HUES64 (cell line): ENCODE data around the gene SH3BP4.

ENCODE experiments used
- H3K27ac ChIP-seq: 2 replicates; pipeline ENCODE4 v1.7.0; 2013; ENCODE audit warnings: low read depth, low read length, inconsistent platforms
- H3K27me3 ChIP-seq: 2 replicates; pipeline ENCODE4 v1.6.1; 2013; ENCODE audit warnings: mild to moderate bottlenecking, low read length; ENCODE audit not compliant: insufficient read depth
- H3K36me3 ChIP-seq: 2 replicates; pipeline ENCODE4 v1.6.1; 2013; ENCODE audit warnings: mild to moderate bottlenecking, low read length; ENCODE audit not compliant: insufficient read depth
- H3K4me1 ChIP-seq: 2 replicates; pipeline ENCODE4 v1.6.1; 2013; ENCODE audit warnings: mild to moderate bottlenecking, low read length, moderate library complexity; ENCODE audit not compliant: insufficient read depth
- H3K4me3 ChIP-seq: 2 replicates; pipeline ENCODE4 v1.5.1; 2013; ENCODE audit warnings: mild to moderate bottlenecking, low read length, moderate library complexity
- H3K9ac ChIP-seq: 2 replicates; pipeline ENCODE4 v1.6.1; 2013; ENCODE audit warnings: mild to moderate bottlenecking, low read depth, low read length
- H3K9me3 ChIP-seq: 2 replicates; pipeline ENCODE4 v1.6.1; 2013; ENCODE audit warnings: low read depth, low read length; ENCODE audit not compliant: insufficient read depth
- WGBS: fragments of 150-250, 120-280 bp; methylation state at CpG from one replicate; pipeline ENCODE4 v1.1.7; 2013; ENCODE audit warnings: missing lambda C conversion rate; 5-methylcytosine and 5-hydroxymethylcytosine counted together

SH3BP4 gene

DNA sequence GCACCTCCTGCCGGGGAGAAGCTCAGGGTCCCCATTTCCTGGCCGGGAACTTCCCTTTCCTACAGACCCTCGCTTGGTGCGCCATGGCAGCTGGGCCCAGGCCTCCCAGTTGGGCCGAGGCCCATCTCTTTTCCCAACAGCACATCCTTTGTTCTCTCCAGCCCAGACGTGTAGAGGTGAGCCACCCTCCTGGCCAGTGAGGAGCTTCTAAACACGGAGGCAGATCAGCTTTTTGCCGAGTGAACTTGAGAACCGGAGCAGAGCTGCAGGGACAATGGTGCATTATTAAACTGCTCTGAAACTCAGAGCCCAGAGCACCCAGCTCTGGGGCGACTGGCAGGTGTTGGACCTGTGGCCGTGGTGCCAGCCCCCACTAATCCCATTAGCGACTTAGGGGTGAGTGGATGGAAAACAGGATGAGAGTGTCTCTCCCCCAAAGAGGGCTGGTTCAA is 25.4 kb downstream of the SH3BP4 start:
- no peaks in the 10 kb centered on the region for H3K27me3 ChIP-seq
- peaks cover 43% of the 10 kb centered on the region for H3K4me1 ChIP-seq
- 88% methylated on average over 12 of the region's 12 CpGs for WGBS
- peaks cover 8% of the 10 kb centered on the region for H3K36me3 ChIP-seq
- no peak overlapping the region for H3K9ac ChIP-seq
- peaks cover 3% of the 10 kb centered on the region; the same call in 1 of the 2 replicates for H3K9me3 ChIP-seq
- no peak overlapping the region for H3K4me3 ChIP-seq
- no peak overlapping the region for H3K27ac ChIP-seq

GRCh38 chr2:234978466-234979203 is 26.8 kb downstream of the SH3BP4 start:
- no peak overlapping the region for H3K9ac ChIP-seq
- H3K4me1 ChIP-seq = peaks cover 47% of the 10 kb centered on the region
- H3K36me3 ChIP-seq = peaks cover 8% of the 10 kb centered on the region
- no peak overlapping the region for H3K27ac ChIP-seq
- H3K4me3 ChIP-seq = no peak overlapping the region
- H3K27me3 ChIP-seq = no peaks in the 10 kb centered on the region
- H3K9me3 ChIP-seq = peaks cover 3% of the 10 kb centered on the region; the same call in 1 of the 2 replicates
- 94% methylated on average over 23 of the region's 23 CpGs for WGBS

GRCh38 chr2:234979204-234980167 is 27.7 kb downstream of the SH3BP4 start:
- peaks cover 3% of the 10 kb centered on the region; the same call in 1 of the 2 replicates for H3K9me3 ChIP-seq
- H3K27me3 ChIP-seq = no peaks in the 10 kb centered on the region
- H3K9ac ChIP-seq = no peak overlapping the region
- no peak overlapping the region for H3K4me3 ChIP-seq
- H3K27ac ChIP-seq = no peak overlapping the region
- peaks cover 50% of the 10 kb centered on the region for H3K4me1 ChIP-seq
- peaks cover 8% of the 10 kb centered on the region for H3K36me3 ChIP-seq
- WGBS = 88% methylated on average over 9 of the region's 9 CpGs

DNA sequence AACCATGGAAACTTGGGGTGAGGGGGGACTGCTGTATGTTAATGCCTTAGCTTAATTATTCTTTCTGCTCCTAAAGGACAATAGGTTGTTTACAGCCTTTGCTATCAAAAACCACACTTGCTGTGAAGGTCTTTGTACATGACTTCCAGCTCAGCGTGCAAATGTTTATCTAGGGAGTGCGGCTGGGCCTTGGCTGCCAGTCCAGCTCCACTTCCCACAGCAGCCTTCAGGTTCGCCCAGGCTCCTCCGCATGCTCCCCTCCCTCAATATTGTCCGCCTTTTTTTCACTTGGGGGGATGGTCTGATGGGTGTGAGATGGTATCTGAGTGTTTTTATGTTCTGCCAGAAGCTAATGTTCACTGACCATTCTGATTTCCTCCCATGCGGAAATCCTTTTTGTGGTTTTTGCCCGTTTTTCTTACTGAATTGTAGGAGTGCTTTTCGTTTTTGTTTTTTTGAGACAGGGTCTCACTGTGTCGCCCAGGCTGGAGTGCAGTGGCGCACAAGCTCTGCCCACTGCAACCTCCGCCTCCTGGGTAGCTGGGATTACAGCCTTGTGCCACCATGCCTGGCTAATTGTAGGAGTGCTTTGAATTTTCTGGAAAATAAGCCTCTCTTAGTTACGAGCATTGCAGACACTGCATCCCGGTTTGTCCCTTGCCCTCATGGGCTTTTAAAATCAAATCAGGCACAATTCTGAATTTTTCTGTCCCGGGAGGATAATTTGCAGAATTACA is 28.8 kb downstream of the SH3BP4 start:
- H3K9me3 ChIP-seq = peaks cover 3% of the 10 kb centered on the region; the same call in 1 of the 2 replicates
- peaks cover 41% of the 10 kb centered on the region for H3K4me1 ChIP-seq
- no peaks in the 10 kb centered on the region for H3K27me3 ChIP-seq
- peak overlapping the region; percentile 66 for H3K9ac ChIP-seq
- no peak overlapping the region for H3K4me3 ChIP-seq
- H3K36me3 ChIP-seq = peaks cover 11% of the 10 kb centered on the region
- 72% methylated on average over 13 of the region's 14 CpGs for WGBS
- peak overlapping the region; percentile 93 for H3K27ac ChIP-seq

- Histone ChIP-seq H3K27me3 (no peaks in the 10 kb centered on the region), H3K9me3 (peaks cover 3% of the 10 kb centered on the region; the same call in 1 of the 2 replicates), H3K4me1 (peaks cover 45% of the 10 kb centered on the region), H3K27ac (peak overlapping the region; percentile 93), H3K9ac (peak overlapping the region; percentile 66), H3K36me3 (peaks cover 13% of the 10 kb centered on the region), H3K4me3 (peak overlapping the region; percentile 38)
- 30% methylated on average over 25 of the region's 26 CpGs for whole genome bisulfite sequencing
These were observed 29.6 kb downstream of the SH3BP4 start for GRCh38 chr2:234981197-234982095.

DNA sequence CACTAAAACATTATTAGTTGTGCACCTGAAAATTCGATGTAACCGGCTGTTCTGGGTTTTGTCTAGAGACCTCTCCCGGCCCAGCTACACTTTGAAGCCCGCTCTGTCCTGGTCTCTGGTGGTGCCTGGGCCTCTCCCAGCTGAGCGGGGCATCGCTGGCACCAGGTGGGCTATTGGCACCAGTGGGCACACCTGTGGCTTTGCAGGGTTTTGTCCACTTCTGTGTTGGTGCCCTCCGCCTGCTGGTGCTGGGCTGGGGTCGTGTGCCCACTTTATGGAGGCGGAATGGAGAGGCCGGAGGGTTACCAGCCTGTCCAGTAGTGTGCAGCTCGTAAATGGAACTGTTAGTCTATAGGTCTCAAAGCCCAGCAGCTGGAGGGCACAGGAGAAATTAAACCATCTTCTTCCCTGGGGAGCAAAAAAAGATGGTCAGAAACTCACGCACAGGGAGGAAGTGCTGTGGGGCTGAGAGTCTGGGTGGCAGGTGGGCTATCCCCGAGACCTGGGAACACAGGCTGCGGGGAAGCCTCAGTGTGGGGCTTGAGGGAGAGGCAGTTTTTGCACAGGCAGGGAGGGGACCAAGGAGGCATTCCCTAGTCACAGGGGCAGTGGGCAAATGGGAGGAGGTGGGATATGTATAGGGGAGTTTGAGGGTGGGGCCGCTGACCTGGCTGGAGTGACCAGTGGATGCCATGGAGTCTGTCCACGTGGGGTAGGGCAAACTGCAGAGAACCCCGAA is 30.4 kb downstream of the SH3BP4 start:
- H3K27ac ChIP-seq = peak overlapping the region; percentile 93
- H3K27me3 ChIP-seq = no peaks in the 10 kb centered on the region
- H3K4me1 ChIP-seq = peaks cover 45% of the 10 kb centered on the region
- H3K9ac ChIP-seq = peak overlapping the region; percentile 66; the same call in 1 of the 2 replicates
- H3K9me3 ChIP-seq = peaks cover 3% of the 10 kb centered on the region; the same call in 1 of the 2 replicates
- WGBS = 87% methylated on average over 17 of the region's 17 CpGs
- H3K36me3 ChIP-seq = peaks cover 13% of the 10 kb centered on the region
- H3K4me3 ChIP-seq = no peak overlapping the region; the same call in 1 of the 2 replicates

DNA sequence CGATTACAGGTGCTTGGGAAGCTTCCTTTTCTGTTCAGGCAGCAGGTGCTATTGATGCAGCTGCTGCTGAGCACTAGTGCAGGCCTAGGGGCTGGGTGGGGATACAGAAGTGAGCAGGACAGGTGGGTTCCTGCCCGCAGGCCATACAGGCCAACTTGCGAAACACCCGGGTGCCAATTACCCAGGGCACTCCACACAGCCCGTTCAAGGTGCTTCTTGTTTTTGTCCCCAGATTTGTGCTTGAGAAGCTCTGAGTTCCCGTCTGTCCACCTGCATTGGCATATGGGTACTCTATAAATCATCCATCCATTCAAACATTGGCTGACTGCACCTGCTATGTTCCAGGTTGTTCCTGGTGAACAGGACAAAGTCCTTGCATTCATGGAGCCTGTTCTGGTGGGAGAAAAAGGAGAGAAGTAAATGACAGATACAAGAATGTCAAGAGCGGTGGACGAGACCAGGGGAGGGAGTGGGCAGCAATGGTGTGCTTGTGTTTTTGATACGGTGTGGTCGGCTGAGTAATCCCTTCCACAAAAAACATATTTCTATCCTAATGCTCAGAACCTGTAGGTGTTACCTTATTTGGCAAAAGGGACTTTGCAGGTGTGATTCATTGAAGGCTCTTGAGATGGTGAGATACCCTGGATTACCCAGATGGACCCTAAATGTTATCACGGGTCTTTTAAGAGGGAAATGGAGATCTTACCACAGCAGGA is 31.4 kb downstream of the SH3BP4 start:
- Histone ChIP-seq H3K4me3 (no peak overlapping the region), H3K9me3 (peaks cover 3% of the 10 kb centered on the region; the same call in 1 of the 2 replicates), H3K36me3 (peaks cover 13% of the 10 kb centered on the region), H3K9ac (no peak overlapping the region), H3K4me1 (peaks cover 45% of the 10 kb centered on the region), H3K27ac (peak overlapping the region; percentile 22; the same call in 1 of the 2 replicates), H3K27me3 (no peaks in the 10 kb centered on the region)
- 76% methylated on average over 9 of the region's 11 CpGs for WGBS

DNA sequence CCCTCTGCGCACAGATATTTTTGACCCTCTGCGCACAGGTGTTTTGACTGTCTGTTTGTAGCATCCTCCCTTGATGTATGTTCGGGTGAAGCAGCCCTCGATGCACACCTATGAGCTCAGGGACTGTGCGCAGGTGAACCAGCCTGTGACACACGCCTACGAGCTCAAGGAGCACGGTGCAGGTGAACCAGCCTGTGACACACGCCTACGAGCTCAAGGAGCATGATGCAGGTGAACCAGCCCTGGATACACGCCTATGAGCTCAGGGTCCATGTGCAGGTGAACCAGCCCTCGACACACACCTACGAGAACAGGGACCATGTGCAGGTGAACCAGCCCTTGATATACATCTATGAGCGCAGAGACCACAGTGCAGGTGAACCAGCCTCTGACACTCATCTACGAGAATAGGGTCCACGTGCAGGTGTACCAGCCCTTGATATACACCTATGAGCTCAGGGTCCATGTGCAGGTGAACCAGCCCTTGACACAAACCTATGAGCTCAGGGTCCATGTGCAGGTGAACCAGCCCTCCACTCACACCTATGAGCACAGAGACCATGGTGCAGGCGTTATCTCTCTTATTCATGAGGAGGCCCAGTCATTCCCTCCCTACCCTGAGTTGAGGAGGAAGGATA is 33.9 kb downstream of the SH3BP4 start:
- H3K4me1 ChIP-seq = peaks cover 38% of the 10 kb centered on the region
- H3K9ac ChIP-seq = no peak overlapping the region
- peaks cover 6% of the 10 kb centered on the region; the same call in 1 of the 2 replicates for H3K36me3 ChIP-seq
- H3K4me3 ChIP-seq = no peak overlapping the region
- H3K9me3 ChIP-seq = no peaks in the 10 kb centered on the region
- H3K27me3 ChIP-seq = no peaks in the 10 kb centered on the region
- no peak overlapping the region for H3K27ac ChIP-seq
- WGBS = 95% methylated on average over 17 of the region's 17 CpGs

GRCh38 chr2:234986390-234986789 is 34.6 kb downstream of the SH3BP4 start:
- Histone ChIP-seq H3K4me1 (peaks cover 32% of the 10 kb centered on the region), H3K9me3 (no peaks in the 10 kb centered on the region)
- 81% methylated on average over 7 of the region's 7 CpGs for WGBS

More at GRCh38 chr2:234986390-234986789, 34.6 kb downstream of the SH3BP4 start:
- no peak overlapping the region for H3K9ac ChIP-seq
- no peak overlapping the region for H3K4me3 ChIP-seq
- peaks cover 6% of the 10 kb centered on the region; the same call in 1 of the 2 replicates for H3K36me3 ChIP-seq
- H3K27me3 ChIP-seq = no peaks in the 10 kb centered on the region
- no peak overlapping the region for H3K27ac ChIP-seq
